ENCODE data around the gene DSC1. TPM values are rescaled to one million over a fixed set of nuclear protein-coding genes. Genes with fewer than 3 reads are reported as not detected.

The DSC1 gene
- total RNA-seq, 2 experiments from 2014 or later, result 1.6 to 1.7 TPM

DNA sequence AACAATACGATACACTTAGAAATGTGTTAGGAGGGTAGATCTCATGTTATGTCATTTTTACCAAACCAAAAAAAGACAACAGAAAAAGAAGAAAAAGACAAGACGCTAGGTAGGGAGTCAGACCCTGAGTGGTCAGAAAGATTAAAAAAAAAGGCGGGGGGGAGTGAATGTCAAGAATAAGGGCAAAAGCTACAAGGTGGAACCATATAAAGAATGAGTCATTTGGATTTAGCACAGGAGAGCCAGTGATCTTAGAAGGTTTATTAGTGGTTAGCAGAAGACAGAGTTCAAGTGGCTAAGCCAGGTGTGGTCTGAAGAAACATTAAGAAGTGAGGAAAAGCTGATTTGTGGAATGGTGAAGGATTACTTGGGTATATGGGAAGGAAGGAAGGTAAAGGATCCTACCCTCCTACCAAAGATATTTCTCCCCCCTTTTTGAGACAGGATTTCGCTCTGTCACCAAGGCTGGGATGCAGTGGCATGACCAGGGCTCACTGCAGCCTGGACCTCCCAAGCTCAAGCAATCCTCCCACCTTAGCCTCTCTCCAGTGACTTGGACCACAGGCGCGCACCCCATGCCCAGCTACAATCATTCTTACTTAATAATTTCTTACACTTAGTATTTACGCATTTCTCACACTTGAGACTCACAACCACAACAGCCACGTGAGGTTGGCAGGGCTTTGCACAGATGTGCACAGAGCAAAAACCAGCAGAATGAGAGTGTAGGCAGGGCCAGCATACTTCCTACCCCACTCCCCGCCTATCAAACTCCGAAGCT lies 63.0 kb downstream of the DSC1 start:
- ChIA-PET CTCF (no interaction called here), POLR2A (no interaction called here)
- Mint-ChIP-seq H3K4me3 (no peak overlapping the region), H3K9me3 (peaks cover 15% of the 10 kb centered on the region), H3K27me3 (peaks cover 49% of the 10 kb centered on the region), H3K27ac (no peak overlapping the region), H3K4me1 (ENCODE audit: low read depth) (no peaks in the 10 kb centered on the region), H3K36me3 (ENCODE audit: low read depth) (no peaks in the 10 kb centered on the region)
- H3K9me3 ChIP-seq (ENCODE audit: control insufficient read depth in 1 of 2, insufficient read depth in 1 of 2, low read length in 2 of 2), result peaks cover 0 to 29% of the 10 kb centered on the region in 2 experiments
- no peak for TF ChIP-seq CTCF (IDR thresholded peaks at IDR 0.05)
- intact Hi-C loops (cut with DNase I, micrococcal nuclease), result no loop called here
- H3K27me3 ChIP-seq (ENCODE audit: control insufficient read depth in 1 of 2, insufficient read depth in 2 of 2, low read length in 2 of 2), result peaks cover 6 to 16% of the 10 kb centered on the region in 2 experiments
- ATAC-seq (ENCODE audit: poor library complexity) (no peak), DNase-seq (no peak)
- no peak overlapping the region for H3K4me3 ChIP-seq (ENCODE audit: low read length)
- H3K27ac ChIP-seq (ENCODE audit: low read depth in 1 of 2, low read length in 2 of 2), result no peak overlapping the region
- no peaks in the 10 kb centered on the region for H3K4me1 ChIP-seq (ENCODE audit: insufficient read depth, low read length)
- H3K36me3 ChIP-seq (ENCODE audit: insufficient read depth, low read length), result no peaks in the 10 kb centered on the region

GRCh38 chr18:31098878-31099277 lies 63.8 kb downstream of the DSC1 start:
- ChIA-PET CTCF (no interaction called here), POLR2A (no interaction called here)
- no peak for ATAC-seq (ENCODE audit: poor library complexity)
- no peaks in the 10 kb centered on the region for H3K36me3 Mint-ChIP-seq (ENCODE audit: low read depth)
- H3K9me3 Mint-ChIP-seq, result peaks cover 15% of the 10 kb centered on the region
- Histone ChIP-seq H3K36me3 (ENCODE audit: insufficient read depth, low read length) (no peaks in the 10 kb centered on the region), H3K27ac (ENCODE audit: low read depth in 1 of 2, low read length in 2 of 2) (no peak overlapping the region), H3K27me3 (ENCODE audit: control insufficient read depth in 1 of 2, insufficient read depth in 2 of 2, low read length in 2 of 2) (peaks cover 6 to 16% of the 10 kb centered on the region in 2 experiments), H3K4me3 (ENCODE audit: low read length) (no peak overlapping the region), H3K9me3 (ENCODE audit: control insufficient read depth in 1 of 2, insufficient read depth in 1 of 2, low read length in 2 of 2) (peaks cover 0 to 29% of the 10 kb centered on the region in 2 experiments), H3K4me1 (ENCODE audit: insufficient read depth, low read length) (no peaks in the 10 kb centered on the region)
- no peak for TF ChIP-seq CTCF (IDR thresholded peaks at IDR 0.05)
- H3K27ac Mint-ChIP-seq, result no peak overlapping the region
- H3K4me1 Mint-ChIP-seq (ENCODE audit: low read depth), result no peaks in the 10 kb centered on the region
- no peak overlapping the region for H3K4me3 Mint-ChIP-seq
- DNase-seq, result no peak
- intact Hi-C loops (cut with DNase I, micrococcal nuclease), result no loop called here
- peaks cover 44% of the 10 kb centered on the region for H3K27me3 Mint-ChIP-seq

- peaks cover 0 to 29% of the 10 kb centered on the region in 2 experiments for H3K9me3 ChIP-seq (ENCODE audit: control insufficient read depth in 1 of 2, insufficient read depth in 1 of 2, low read length in 2 of 2)
- POLR2A ChIA-PET, result no interaction called here
- ATAC-seq (ENCODE audit: poor library complexity) (no peak), DNase-seq (no peak)
- CTCF ChIA-PET, result no interaction called here
- H3K27ac ChIP-seq (ENCODE audit: low read depth in 1 of 2, low read length in 2 of 2), result no peak overlapping the region
- intact Hi-C loops (cut with DNase I, micrococcal nuclease), result no loop called here
- Mint-ChIP-seq H3K4me1 (ENCODE audit: low read depth) (no peaks in the 10 kb centered on the region), H3K9me3 (peaks cover 15% of the 10 kb centered on the region), H3K36me3 (ENCODE audit: low read depth) (no peaks in the 10 kb centered on the region), H3K27ac (no peak overlapping the region), H3K27me3 (peaks cover 34% of the 10 kb centered on the region), H3K4me3 (no peak overlapping the region)
- H3K4me1 ChIP-seq (ENCODE audit: insufficient read depth, low read length), result no peaks in the 10 kb centered on the region
- H3K4me3 ChIP-seq (ENCODE audit: low read length), result no peak overlapping the region
- no peaks in the 10 kb centered on the region for H3K36me3 ChIP-seq (ENCODE audit: insufficient read depth, low read length)
- no peak for TF ChIP-seq CTCF (IDR thresholded peaks at IDR 0.05)
- peaks cover 6 to 16% of the 10 kb centered on the region in 2 experiments for H3K27me3 ChIP-seq (ENCODE audit: control insufficient read depth in 1 of 2, insufficient read depth in 2 of 2, low read length in 2 of 2)
Measured at GRCh38 chr18:31097666-31098065, 65.0 kb downstream of the DSC1 start.

All from CD4-positive, alpha-beta T cell (primary cell).